Globus pallidus (tissue), 1 donor: Measurements from ENCODE around the gene ADARB2.
"Not testable (repeated sequence)": the region's sequence is repeated elsewhere in the genome, so short reads cannot be mapped to it uniquely, and the experiment has no call there.

ENCODE experiments used
- DNase-seq: peaks from one replicate; pipeline ENCODE4 v3.0.0-alpha.2; 2015; ENCODE audit warnings: low spot score

ADARB2 gene

GRCh38 chr10:1369197-1369596, 368.1 kb downstream of the ADARB2 start:
- no peak for DNase-seq

DNA sequence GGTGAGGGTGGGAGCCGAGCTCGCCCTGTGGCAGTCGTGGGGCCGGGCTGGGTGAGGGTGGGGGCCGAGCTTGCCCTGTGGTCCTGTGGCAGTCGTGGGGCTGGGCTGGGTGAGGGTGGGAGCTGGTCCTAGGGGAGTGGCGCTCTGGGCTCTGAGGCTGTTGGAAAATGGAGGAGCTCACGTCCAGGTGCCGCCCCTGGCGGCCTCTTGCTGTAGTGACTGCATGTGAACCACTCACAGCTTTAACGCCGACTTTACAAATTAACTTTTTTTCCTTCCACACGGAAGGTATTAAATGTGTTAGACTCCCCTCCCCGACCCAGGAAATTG, 368.5 kb downstream of the ADARB2 start:
- peak; percentile 53 for DNase-seq

GRCh38 chr10:1367938-1368841, 369.1 kb downstream of the ADARB2 start:
- DNase-seq, result no peak

DNA sequence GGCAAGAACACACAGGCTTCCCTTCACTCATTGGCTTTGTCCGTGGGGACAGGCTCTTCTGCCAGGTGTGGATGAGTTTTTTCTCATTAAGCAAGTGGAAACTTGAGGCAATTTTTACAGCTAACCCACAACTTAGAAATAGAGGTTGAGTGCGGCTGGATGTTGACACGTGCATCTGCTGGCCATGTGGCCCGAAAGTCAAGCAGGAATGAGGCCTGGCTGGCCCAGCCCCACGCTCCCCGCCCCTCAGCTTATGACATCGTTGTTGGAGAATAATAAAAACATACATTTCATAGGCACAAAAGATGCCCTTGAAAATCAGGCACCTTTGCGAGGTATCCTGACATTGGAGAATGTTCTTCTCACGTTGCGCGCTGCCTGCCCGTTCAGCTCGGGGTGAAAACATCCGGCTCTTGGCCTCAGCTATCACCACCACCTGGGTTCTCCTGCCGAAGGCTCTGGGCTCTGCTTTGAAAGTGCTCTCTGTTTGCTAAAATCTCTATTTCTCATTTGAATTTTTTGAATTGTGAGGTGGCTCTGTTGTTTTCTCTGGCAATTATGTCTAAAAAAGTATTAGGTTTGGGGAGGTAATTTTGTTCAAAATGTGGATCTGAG, 370.4 kb downstream of the ADARB2 start:
- DNase-seq, result no peak

GRCh38 chr10:1366322-1366691, 371.0 kb downstream of the ADARB2 start:
- DNase-seq, result no peak

- no peak for DNase-seq
These were observed 371.6 kb downstream of the ADARB2 start for GRCh38 chr10:1365540-1366321.

GRCh38 chr10:1364151-1364910, 373.0 kb downstream of the ADARB2 start:
- no peak for DNase-seq

DNA sequence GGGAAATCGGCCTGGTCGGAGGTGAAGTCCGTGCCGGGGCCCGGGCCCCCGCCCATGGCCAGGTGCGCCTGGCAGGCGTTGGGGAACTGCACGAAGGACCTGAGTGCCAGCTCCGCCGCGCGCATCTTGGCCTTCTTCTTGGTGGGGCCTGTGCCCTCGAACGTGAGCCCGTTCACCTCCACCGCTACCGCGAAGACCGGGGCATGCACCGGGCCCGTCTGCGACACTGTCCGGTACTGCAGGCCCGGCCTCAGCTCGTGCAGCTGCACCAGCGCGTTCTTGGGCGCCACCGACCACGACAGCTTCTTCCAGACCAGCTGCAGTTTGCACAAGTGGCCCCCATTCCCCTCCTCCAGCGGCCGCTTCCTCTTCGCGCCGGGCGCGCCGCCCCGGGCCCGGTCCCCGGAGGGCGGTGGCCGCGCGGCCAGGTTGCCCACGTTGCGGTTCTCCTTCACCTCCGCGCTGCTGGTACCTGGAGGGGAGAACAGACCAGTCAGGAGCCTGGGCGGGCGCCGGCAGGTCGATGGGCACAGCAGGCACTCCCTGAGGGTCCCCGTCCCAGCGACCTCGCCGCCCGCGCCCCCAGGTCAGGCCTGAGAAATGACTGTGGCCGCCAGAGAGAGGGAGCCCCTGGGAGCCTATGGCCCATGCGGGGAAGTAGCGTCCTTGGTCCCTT, 373.7 kb downstream of the ADARB2 start:
- DNase-seq, result no peak

GRCh38 chr10:1362589-1363445, 374.5 kb downstream of the ADARB2 start:
- no peak for DNase-seq

- no peak for DNase-seq
These were observed 375.8 kb downstream of the ADARB2 start for GRCh38 chr10:1361411-1362105.

DNA sequence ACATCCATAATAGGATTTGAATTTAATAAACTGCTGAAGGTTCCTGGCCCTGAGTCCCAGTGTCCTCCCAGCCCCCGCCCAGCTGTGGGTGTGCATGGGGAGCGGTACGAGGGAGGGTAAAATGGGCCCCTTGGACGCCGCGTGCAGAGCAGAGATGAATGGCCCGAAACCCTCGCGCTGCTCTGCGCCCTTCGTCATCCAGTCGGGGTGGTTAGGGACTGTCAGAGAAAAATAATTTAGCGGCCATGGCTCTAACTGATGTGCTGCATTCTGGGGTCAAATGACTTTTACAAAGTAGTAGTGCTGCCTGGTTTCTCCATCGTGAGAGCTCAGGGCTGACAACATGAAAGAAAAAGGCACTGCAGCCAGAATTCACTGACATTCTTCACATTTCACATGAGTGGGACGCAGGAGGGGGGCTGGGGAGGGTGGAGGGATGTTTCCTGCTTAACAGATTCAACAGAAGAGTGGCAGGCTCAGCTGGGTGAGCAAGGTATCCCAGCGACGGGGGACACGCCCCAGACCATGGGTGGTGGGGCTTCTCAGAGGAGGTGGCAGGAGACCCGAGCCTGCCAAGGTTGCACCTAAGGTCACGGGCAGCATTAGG, 376.7 kb downstream of the ADARB2 start:
- no peak for DNase-seq

GRCh38 chr10:1360011-1360557, 377.2 kb downstream of the ADARB2 start:
- no peak for DNase-seq

- no peak for DNase-seq
These were observed 377.7 kb downstream of the ADARB2 start for GRCh38 chr10:1359626-1359955.

- DNase-seq, result no peak
These were observed 378.3 kb downstream of the ADARB2 start for GRCh38 chr10:1358860-1359625.

GRCh38 chr10:1358147-1358546, 379.2 kb downstream of the ADARB2 start:
- no peak for DNase-seq

DNA sequence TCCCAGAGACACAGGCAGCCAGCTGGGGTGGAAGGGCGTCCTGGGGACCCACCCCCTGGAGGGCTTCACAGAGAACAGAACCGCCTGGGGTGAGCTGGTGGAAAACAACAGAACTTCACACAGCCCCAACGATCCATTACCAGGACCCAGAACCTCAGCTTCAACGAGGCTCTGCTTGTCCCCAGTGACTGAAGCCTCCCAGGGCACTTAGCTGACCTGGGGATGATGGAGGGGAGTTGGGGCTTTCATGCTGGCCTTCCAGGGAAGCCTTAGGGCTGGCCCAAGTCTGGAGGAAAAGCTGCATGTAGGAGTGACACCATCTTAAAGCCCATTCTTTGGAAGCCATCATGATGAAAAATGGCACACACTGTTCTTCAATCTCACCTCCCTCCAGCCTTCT, 381.0 kb downstream of the ADARB2 start:
- no peak for DNase-seq

GRCh38 chr10:1354809-1355710, 382.3 kb downstream of the ADARB2 start:
- DNase-seq, result no peak

- not testable (repeated sequence) for DNase-seq
These were observed 385.0 kb downstream of the ADARB2 start for GRCh38 chr10:1352296-1352695.
